NCI-H1417 (cell line): Measurements from ENCODE around the gene HELT.
A peak's percentile ranks its signal among the peaks of the same experiment; 100 is the strongest.
"Not testable (repeated sequence)": the region's sequence is repeated elsewhere in the genome, so short reads cannot be mapped to it uniquely, and the experiment has no call there.

Experiments
- DNase-seq, 3 experiments: peaks; one replicate each; lab custom pipeline; 2025; lab: John Stamatoyannopoulos, UW

Gene HELT

GRCh38 chr4:185017964-185018772 is at the start of gene HELT:
HELT (plus strand) TSS chr4:185018490; CDS start chr4:185018929, 439 bp downstream.
- peak in 2 of 3 experiments; percentile 42 to 71 for DNase-seq

DNA sequence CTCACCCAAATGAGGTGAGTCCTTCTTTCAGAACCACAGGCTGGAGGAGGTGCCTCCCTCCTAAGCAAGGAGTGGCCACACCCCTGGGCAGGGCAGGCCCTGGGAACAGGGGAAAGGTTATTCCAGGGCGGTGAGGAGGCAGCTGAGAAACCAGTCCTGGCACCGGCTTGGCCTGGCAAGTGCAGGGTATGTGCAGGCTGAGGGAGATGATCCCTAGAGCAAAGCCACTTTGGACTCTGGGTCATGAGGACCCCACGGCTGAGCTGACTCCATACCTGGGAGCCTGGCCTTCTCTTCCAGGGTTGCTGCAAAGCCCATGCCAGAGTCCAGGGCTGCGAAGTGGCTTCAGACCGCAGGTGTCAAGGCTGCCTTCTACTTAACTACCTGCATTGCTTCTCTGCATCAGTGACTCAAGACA is 49.5 kb upstream of the HELT start:
- DNase-seq: no peak

- no peak for DNase-seq
These were observed 48.7 kb upstream of the HELT start for GRCh38 chr4:184969610-184970009.

GRCh38 chr4:184972991-184973390 is 45.3 kb upstream of the HELT start:
- no peak for DNase-seq

DNA sequence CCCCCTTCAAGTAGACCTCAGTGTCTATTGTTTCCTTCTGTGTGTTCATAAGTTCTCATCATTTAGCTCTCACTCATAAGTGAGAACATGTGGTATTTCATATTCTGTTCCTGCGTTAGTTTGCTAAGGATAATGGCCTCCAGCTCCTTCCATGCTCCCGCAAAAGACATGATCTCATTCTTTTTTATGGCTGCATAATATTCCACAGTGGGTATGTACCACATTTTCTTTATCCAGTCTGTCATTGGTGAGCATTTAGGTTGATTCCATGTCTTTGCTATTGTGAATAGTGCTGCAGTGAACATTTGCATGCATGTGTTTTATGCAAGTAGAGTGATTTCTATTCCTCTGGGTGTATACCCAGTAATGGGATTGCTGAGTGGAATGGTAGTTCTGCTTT is 41.9 kb upstream of the HELT start:
- DNase-seq: not testable (repeated sequence)

DNA sequence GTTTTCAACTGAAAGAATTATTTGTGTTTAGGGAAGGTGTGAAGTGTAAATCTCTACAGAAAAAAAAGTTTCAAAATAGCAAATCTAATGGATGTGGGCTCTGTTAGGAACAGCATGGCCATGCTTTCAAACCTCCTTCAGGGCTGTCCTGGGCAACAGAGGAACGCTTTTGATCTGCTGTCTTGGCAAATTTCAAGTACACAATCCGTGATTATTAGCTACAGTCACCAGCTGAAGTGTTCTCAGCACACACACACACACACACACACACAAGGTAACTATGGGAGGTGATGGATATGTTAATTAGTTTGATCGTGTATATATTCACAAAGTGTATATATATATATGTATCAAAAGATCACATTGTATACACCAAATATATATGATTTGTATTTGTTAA is 40.5 kb upstream of the HELT start:
- DNase-seq: no peak

DNA sequence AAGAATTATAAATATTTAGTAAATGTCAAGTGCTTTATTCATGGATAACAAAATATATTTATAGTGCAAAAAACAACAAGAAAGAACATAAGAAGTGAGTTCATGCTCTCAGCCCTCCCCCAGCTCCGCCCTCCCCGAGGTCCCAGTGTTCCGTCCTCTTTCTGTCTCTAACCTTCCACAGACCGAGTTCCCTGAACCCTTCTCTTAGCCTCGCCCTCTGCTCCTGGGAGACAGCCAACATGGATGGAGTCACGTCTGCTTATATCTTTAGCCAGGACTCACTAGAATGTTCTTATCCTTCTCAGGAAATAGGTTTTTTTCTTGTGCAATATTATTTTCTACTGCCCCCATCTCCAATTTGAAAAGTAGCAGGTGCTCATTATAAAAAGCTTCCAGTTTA is 40.1 kb upstream of the HELT start:
- no peak for DNase-seq

GRCh38 chr4:184979461-184980124 is 38.7 kb upstream of the HELT start:
- DNase-seq: no peak

DNA sequence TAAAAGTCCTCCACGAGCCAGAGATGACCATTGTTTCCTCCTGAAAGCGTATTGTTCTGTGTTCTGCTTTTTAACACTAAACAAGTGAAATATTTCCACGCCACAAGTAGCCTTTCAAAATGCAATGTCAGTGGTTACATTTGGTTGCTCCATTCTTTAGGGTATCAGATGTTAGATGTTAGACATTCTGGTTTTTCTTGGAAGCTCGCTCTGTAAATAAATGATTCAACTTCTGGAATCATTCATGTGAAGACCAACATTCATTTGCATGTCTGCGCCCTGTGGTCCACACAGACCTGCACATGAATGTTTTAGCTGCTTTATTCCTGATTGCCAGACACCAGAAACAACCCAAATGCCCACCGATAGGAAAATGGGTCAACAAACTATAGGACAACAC is 38.0 kb upstream of the HELT start:
- no peak for DNase-seq

DNA sequence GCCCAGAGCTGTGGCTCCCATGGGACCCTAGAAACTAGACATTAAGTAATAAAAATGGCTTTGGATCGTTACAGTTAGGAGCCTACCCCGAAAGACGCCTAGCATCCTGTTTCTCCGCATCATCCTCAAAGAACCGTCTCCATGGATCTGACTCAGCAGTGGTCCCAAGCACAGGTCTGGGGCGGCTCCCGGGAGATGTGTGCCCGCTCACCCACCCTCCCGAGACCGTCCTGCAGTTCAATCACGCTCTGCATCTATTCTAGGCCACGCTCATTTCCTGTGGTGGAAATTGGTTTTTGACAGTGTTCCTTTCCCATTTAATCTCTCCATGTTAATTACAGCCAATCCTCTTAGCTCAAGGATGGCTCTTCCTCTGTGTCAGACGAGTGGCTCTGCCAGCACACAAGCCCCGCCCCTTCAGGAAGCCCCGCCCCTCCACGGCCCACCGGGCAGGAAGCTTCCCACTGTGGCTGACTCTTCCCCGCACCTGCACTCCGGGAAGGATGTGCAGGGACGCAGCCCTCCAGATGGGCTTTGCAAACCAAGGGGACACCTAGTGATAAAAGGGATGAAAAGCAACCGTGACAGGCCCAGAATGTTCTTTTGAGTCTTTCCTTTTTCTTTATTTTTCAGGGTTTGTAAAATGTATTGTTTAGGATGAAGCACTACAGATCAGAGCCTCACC is 34.5 kb upstream of the HELT start:
- DNase-seq: peak; percentile 69 to 94 (median 86)

GRCh38 chr4:184987493-184988031 is 30.7 kb upstream of the HELT start:
- no peak for DNase-seq

GRCh38 chr4:184988611-184989010 is 29.7 kb upstream of the HELT start:
- no peak for DNase-seq

DNA sequence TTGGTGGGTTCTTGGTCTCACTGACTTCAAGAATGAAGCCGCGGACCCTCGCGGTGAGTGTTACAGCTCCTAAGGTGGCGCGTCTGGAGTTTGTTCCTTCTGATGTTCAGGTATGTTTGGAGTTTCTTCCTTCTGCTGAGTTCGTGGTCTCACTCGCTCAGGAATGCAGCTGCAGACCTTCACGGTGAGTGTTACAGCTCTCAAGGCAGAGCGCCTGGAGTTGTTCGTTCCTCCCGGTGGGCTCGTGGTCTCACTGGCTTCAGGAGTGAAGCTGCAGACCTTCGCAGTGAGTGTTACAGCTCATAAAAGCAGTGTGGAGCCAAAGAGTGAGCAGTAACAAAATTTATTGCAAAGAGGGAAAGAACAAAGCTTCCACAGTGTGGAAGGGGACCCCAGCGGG is 29.0 kb upstream of the HELT start:
- not testable (repeated sequence) for DNase-seq

DNA sequence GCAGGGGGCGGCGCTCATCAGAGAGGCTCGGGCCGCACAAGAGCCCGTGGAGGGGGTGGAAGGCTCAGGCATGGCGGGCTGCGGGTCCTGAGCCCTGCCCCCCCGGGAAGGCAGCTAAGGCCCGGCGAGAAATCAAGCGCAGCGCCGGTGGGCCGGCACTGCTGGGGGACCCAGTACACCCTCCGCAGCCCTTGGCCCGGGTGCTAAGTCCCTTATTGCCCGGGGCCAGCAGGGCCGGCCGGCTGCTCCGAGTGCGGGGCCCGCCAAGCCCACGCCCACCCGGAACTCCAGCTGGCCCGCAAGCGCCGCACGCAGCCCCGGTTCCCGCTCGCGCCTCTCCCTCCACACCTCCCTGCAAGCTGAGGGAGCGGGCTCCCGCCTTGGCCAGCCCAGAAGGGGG is 28.2 kb upstream of the HELT start:
- not testable (repeated sequence) for DNase-seq

GRCh38 chr4:184991860-184992259 is 26.4 kb upstream of the HELT start:
- no peak for DNase-seq

DNA sequence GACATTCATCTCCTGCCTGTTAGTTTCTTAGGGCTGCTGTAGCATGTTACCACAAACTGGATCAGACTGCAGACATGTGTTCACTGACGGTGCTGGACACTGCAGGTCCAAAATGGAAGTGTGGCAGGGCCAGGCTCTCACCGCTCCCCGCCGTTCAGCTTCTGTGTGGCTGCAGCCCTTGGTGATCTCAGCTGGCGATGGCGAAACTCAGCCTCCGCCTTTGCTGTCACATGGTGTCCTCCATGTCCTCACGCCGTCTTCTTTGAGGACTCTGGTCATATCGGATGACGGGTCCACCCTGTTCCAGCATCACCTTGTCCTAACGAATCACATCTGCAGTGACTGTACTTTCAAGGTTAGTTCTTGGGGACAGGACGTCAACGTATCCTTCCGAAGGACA is 25.9 kb upstream of the HELT start:
- no peak for DNase-seq

GRCh38 chr4:184993247-184993646 is 25.0 kb upstream of the HELT start:
- no peak for DNase-seq

DNA sequence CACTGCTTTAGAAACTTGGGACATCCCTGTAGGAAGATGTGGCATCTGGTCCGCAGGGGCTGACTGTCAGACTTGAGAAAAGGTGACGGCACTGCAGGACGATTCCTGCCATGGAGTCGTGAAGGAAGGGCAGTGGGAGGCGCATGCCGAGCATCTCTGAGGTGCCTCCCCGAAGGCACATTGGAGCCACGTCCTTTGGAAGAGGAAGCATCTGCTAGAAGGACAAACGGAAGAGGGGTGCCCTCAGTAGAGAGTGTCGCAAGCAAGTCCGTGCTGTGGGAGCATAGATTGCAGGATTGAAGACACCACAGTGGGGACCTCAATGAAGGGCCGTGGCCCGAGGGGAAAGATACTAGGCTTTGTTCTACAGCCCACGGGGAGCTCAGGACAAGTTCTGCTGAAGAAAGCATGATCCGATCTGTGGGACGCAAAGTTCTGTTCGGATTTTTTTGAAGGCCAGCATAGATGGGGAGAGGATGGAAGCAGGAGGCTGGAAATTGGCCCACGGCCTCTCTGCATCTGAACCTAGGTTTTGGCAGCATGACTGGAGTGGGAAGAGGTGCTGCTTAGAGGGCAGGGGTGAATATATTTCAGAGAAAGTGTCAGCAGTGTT is 24.2 kb upstream of the HELT start:
- no peak for DNase-seq

GRCh38 chr4:184994623-184995010 is 23.7 kb upstream of the HELT start:
- DNase-seq: no peak

- DNase-seq: not testable (repeated sequence)
These were observed 20.6 kb upstream of the HELT start for GRCh38 chr4:184997656-184998055.

GRCh38 chr4:185002784-185003183 is 15.5 kb upstream of the HELT start:
- no peak for DNase-seq
